Measurements from ENCODE around the gene ABCB8.
"Not testable (repeated sequence)": the region's sequence is repeated elsewhere in the genome, so short reads cannot be mapped to it uniquely, and the experiment has no call there.

ABCB8 gene

DNA sequence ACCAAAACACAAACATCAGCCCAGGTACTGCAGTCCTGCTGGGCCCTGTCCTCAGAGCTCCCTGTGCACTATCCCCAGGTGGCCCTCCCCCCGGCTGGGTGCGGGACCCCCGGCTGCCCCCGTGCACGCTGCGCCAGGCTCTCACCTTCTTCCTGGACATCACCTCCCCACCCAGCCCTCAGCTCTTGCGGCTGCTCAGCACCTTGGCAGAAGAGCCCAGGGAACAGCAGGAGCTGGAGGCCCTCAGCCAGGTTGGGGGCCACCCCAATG is 18.3 kb upstream of the ABCB8 start:
- no peak overlapping the region for H3K4me3 ChIP-seq (ENCODE audit: low read depth, low read length)
- TF ChIP-seq, protein P1, sequence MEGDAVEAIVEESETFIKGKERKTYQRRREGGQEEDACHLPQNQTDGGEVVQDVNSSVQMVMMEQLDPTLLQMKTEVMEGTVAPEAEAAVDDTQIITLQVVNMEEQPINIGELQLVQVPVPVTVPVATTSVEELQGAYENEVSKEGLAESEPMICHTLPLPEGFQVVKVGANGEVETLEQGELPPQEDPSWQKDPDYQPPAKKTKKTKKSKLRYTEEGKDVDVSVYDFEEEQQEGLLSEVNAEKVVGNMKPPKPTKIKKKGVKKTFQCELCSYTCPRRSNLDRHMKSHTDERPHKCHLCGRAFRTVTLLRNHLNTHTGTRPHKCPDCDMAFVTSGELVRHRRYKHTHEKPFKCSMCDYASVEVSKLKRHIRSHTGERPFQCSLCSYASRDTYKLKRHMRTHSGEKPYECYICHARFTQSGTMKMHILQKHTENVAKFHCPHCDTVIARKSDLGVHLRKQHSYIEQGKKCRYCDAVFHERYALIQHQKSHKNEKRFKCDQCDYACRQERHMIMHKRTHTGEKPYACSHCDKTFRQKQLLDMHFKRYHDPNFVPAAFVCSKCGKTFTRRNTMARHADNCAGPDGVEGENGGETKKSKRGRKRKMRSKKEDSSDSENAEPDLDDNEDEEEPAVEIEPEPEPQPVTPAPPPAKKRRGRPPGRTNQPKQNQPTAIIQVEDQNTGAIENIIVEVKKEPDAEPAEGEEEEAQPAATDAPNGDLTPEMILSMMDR (IDR thresholded peaks at IDR 0.05; ENCODE audit: low read depth, low read length, missing control alignments): no peak
- DNase-seq (ENCODE audit: low read depth): no peak

GRCh38 chr7:151010307-151011096 is 17.7 kb upstream of the ABCB8 start:
- TF ChIP-seq, protein P1 (IDR thresholded peaks at IDR 0.05; ENCODE audit: low read depth, low read length, missing control alignments): no peak
- no peak for DNase-seq (ENCODE audit: low read depth)
- H3K4me3 ChIP-seq (ENCODE audit: low read depth, low read length): no peak overlapping the region

GRCh38 chr7:151011097-151011409 is 17.2 kb upstream of the ABCB8 start:
- TF ChIP-seq, protein P1 (IDR thresholded peaks at IDR 0.05; ENCODE audit: low read depth, low read length, missing control alignments): no peak

GRCh38 chr7:151011616-151012015 is 16.6 kb upstream of the ABCB8 start:
- H3K4me3 ChIP-seq (ENCODE audit: low read depth, low read length); DNase-seq (ENCODE audit: low read depth): not testable (repeated sequence)

More at GRCh38 chr7:151011097-151011409, 17.2 kb upstream of the ABCB8 start:
- DNase-seq (ENCODE audit: low read depth): no peak
- H3K4me3 ChIP-seq (ENCODE audit: low read depth, low read length): no peak overlapping the region

DNA sequence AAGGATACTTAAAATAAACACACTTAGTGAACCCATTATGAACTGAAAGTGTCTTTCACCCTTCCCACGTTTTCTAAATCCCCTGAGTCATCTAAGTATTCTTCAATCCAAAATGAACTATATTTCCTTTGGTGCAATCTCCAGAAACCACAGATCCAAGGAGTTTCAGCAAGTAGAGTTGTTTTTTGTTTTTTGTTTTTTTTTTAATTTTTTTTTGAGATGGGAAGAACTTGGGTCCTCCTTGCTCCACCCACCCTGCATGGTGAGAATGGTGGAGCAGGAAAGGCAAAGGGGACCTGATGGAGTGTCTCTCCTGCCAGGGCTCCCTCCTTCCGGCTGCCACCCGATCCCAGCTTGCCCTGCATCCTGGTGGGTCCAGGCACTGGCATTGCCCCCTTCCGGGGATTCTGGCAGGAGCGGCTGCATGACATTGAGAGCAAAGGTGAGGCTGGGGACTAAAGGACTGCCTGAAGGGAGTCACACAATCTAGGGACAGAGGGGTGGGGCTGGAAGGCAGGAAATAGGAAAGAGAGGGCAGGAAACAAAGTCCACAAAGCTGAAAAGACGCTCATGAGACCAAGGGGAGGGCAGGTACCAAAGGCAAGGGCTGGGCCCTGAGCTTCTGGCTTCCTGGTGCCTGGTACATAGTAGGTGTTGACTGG is 16.1 kb upstream of the ABCB8 start:
- TF ChIP-seq, protein P1 (IDR thresholded peaks at IDR 0.05; ENCODE audit: low read depth, low read length, missing control alignments): no peak
- H3K4me3 ChIP-seq (ENCODE audit: low read depth, low read length): no peak overlapping the region
- no peak for DNase-seq (ENCODE audit: low read depth)

DNA sequence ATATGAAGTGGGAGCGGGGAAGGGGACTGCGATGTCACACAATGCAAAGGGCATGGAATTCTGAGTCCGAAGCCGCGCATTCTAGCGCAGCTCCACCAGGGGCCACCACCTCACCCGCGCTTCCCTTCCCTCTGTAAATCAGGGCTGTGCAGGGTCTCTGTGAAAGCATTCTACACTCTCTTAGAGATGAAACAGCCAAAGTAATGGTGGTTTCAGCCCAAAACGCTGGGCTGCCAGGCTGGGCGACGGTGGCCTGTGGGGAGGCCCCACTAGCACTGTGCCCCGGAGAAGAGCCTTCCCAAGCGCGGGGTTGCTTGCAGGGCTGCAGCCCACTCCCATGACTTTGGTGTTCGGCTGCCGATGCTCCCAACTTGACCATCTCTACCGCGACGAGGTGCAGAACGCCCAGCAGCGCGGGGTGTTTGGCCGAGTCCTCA is 15.3 kb upstream of the ABCB8 start:
- TF ChIP-seq, protein P1 (IDR thresholded peaks at IDR 0.05; ENCODE audit: low read depth, low read length, missing control alignments): peak; percentile 53
- DNase-seq (ENCODE audit: low read depth): no peak
- H3K4me3 ChIP-seq (ENCODE audit: low read depth, low read length): no peak overlapping the region

DNA sequence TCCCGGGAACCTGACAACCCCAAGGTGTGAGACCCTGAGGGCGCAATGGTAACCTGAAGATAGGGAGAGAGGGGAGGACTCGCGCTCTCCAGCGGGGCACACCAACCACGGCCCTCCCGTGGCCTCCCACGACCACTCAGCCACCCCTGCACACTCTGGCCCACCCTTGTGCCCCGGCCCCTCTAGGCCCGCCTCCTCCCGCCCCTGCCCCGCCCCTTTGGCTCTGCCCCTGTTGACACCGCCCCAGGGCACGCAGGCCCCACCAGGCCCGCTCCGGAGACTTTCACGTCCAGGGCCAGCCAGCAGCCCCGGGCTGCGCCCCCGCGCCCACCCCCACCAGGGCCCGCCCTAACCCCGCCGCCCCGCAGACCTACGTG is 14.9 kb upstream of the ABCB8 start:
- TF ChIP-seq, protein P1 (IDR thresholded peaks at IDR 0.05; ENCODE audit: low read depth, low read length, missing control alignments): no peak
- H3K4me3 ChIP-seq (ENCODE audit: low read depth, low read length): no peak overlapping the region
- no peak for DNase-seq (ENCODE audit: low read depth)

Data from GM12864 (cell line).